Type B pancreatic cell (in vitro differentiated cells): ENCODE measurements around the gene MYH2. TPM values are rescaled to one million over a fixed set of nuclear protein-coding genes. Genes with fewer than 3 reads are reported as not detected.
"Not testable (repeated sequence)": the region's sequence is repeated elsewhere in the genome, so short reads cannot be mapped to it uniquely, and the experiment has no call there.

ENCODE experiments used
- DNase-seq: peaks from one replicate; pipeline ENCODE4 v3.0.0; 2021; ENCODE audit warnings: mixed read lengths; ENCODE audit not compliant: unreplicated experiment; ENCODE audit errors: extremely low spot score
- H3K27ac Mint-ChIP-seq: 2 replicates; pipeline ENCODE4 v1.8.0; 2021; ENCODE audit warnings: mild to moderate bottlenecking, mixed read lengths
- H3K27me3 Mint-ChIP-seq: 2 replicates; pipeline ENCODE4 v1.8.0; 2021; ENCODE audit warnings: mixed read lengths
- H3K36me3 Mint-ChIP-seq: 2 replicates; pipeline ENCODE4 v1.8.0; 2021; ENCODE audit warnings: mixed read lengths
- H3K4me1 Mint-ChIP-seq: one replicate; pipeline ENCODE4 v1.8.0; 2021; ENCODE audit warnings: mixed read lengths; ENCODE audit not compliant: unreplicated experiment
- H3K4me3 Mint-ChIP-seq: 2 replicates; pipeline ENCODE4 v1.8.0; 2021; ENCODE audit warnings: mild to moderate bottlenecking, mixed read lengths
- H3K9me3 Mint-ChIP-seq: 2 replicates; pipeline ENCODE4 v1.8.0; 2021; ENCODE audit warnings: mixed read lengths
- CTCF ChIP-seq: fragments of 200-600 bp; sonication (generic); conservative IDR thresholded peaks from 2 replicates; pipeline ENCODE4 v1.5.0; 2021; ENCODE audit warnings: antibody characterized with exemption, mild to moderate bottlenecking
- total RNA-seq: library from RNA; stranded (reverse); gene quantifications from 2 replicates; pipeline ENCODE4 v1.2.1, GENCODE V29; 2021; ENCODE audit warnings: low replicate concordance

MYH2 gene
- total RNA-seq, 1 donor from 2014 or later: not detected

- Mint-ChIP-seq H3K36me3 (no peaks in the 10 kb centered on the region), H3K27ac (no peak overlapping the region), H3K9me3 (no peaks in the 10 kb centered on the region), H3K4me3 (no peak overlapping the region), H3K4me1 (no peaks in the 10 kb centered on the region), H3K27me3 (peaks cover 4% of the 10 kb centered on the region)
- TF ChIP-seq CTCF: no peak
- DNase-seq: no peak
These were observed 7.0 kb upstream of the MYH2 start for GRCh38 chr17:10556301-10557005.

- no peaks in the 10 kb centered on the region for H3K9me3 Mint-ChIP-seq
- H3K27ac Mint-ChIP-seq: no peak overlapping the region
- TF ChIP-seq CTCF: no peak
- H3K4me3 Mint-ChIP-seq: no peak overlapping the region
- no peak for DNase-seq
- H3K36me3 Mint-ChIP-seq: no peaks in the 10 kb centered on the region
- no peaks in the 10 kb centered on the region for H3K4me1 Mint-ChIP-seq
- H3K27me3 Mint-ChIP-seq: peaks cover 33% of the 10 kb centered on the region
These were observed 556 bp upstream of the MYH2 start for GRCh38 chr17:10550014-10550413.

GRCh38 chr17:10547351-10547750, 2.1 kb downstream of the MYH2 start:
- DNase-seq: no peak
- H3K4me1 Mint-ChIP-seq: no peaks in the 10 kb centered on the region
- no peaks in the 10 kb centered on the region for H3K9me3 Mint-ChIP-seq
- no peaks in the 10 kb centered on the region for H3K36me3 Mint-ChIP-seq
- H3K4me3 Mint-ChIP-seq: no peak overlapping the region
- no peak overlapping the region for H3K27ac Mint-ChIP-seq
- no peak for TF ChIP-seq CTCF
- H3K27me3 Mint-ChIP-seq: peaks cover 33% of the 10 kb centered on the region

GRCh38 chr17:10543486-10543885, 6.0 kb downstream of the MYH2 start:
- not testable (repeated sequence) for H3K36me3 Mint-ChIP-seq, H3K4me1 Mint-ChIP-seq, H3K9me3 Mint-ChIP-seq, H3K27ac Mint-ChIP-seq, H3K4me3 Mint-ChIP-seq, H3K27me3 Mint-ChIP-seq, DNase-seq
- TF ChIP-seq CTCF: peak; percentile 48

GRCh38 chr17:10541179-10541578, 8.3 kb downstream of the MYH2 start:
- H3K9me3 Mint-ChIP-seq, H3K27ac Mint-ChIP-seq, H3K4me3 Mint-ChIP-seq, H3K36me3 Mint-ChIP-seq, H3K27me3 Mint-ChIP-seq, DNase-seq, H3K4me1 Mint-ChIP-seq: not testable (repeated sequence)

GRCh38 chr17:10532026-10532425, 17.4 kb downstream of the MYH2 start:
- TF ChIP-seq CTCF: no peak
- Mint-ChIP-seq H3K27me3 (peaks cover 9% of the 10 kb centered on the region), H3K4me1 (no peaks in the 10 kb centered on the region), H3K9me3 (no peaks in the 10 kb centered on the region), H3K4me3 (no peak overlapping the region), H3K36me3 (no peaks in the 10 kb centered on the region), H3K27ac (no peak overlapping the region)
- no peak for DNase-seq
